HG03064 (cell line): Measurements from ENCODE around the gene CD226.
A peak's percentile ranks its signal among the peaks of the same experiment; 100 is the strongest.
"Not testable (repeated sequence)": the region's sequence is repeated elsewhere in the genome, so short reads cannot be mapped to it uniquely, and the experiment has no call there.

ENCODE experiments used
- ATAC-seq: cut with Tn5 transposase; IDR thresholded peaks from one replicate; pipeline ENCODE4 v1.9.1; 2021; ENCODE audit warnings: low read depth; ENCODE audit not compliant: unreplicated experiment

CD226 gene

DNA sequence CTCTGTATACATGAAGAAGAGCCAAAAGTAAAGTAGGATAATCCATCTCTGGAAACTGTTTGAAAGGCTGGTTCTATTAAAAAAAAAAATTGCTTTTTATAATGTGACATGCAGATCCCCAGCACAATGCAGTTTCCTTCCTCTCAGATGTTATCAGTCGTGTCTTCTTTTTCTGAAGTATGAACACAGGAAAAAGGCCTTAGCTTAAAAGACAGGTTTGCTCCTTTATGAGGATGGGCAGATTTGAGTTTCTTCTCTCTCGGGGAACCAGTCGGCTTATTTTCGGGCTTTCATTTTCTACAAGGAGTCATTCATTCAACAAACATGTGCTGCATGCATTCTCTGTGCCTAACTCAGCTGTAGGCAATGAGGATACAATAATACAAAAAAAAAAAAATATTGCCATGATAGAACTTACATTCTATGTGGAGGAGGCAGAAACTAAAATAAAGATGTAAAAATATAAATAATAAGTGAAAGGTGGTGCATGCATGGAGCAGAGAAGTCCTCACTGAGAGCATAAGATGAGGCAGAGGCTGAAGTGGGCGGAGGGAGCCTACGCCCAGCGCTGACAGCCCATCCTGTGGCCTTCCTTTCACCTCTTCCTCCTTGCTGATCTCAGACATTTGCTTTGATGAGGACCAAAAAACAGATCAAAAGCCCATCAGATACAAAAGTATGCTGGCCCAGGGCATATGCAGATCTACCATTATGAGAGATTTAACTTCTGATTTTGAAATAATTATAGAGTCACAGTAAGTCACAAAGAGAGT, at the start of gene CD226:
Gene CD226, minus strand, starts transcription at position 513 of the 773 bp plus-strand sequence. Its CDS starts 467 bp downstream, at position 46.
- no peak for ATAC-seq

- ATAC-seq: no peak
Measured at GRCh38 chr18:69996951-69997798, 49.5 kb upstream of the CD226 start.

- no peak for ATAC-seq
Measured at GRCh38 chr18:69996417-69996816, 48.7 kb upstream of the CD226 start.

DNA sequence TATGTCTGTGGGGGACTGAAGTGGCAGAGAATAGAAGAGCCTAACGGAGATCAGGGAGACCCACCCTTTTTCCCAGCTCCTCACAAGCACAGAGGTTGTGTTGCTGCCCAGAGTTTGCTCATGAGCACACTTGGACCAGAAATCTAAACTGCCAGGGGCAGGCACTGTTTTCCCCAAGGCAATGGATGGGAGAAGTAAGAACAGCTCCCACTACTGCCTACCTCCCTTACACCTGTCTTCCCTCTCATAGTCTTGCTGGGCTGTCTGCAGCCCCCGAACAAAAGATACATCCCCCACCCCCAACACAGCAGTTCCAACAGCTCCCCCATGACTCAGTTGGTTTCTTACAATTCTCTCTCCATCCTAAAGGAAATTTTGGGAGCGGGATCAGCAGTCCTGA, 48.1 kb upstream of the CD226 start:
- no peak for ATAC-seq

DNA sequence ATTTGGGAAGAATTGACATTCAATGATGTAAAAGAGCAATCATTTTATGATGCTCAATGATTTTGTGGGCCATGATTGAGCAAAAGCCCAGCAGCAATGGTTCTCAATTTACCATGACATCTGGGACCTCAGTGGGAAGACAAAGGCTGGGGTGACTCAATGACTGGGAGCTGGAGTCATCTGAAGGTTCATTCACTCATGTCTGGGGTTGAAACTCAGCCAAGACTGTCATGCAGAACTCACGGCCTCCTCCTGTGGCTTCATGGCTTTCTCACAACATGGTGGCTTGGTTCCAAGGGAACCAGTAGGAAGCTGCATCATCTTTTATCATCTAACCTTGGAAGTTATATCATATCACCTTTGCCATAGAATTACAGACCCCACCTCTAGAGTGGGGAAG, 45.1 kb upstream of the CD226 start:
- no peak for ATAC-seq

DNA sequence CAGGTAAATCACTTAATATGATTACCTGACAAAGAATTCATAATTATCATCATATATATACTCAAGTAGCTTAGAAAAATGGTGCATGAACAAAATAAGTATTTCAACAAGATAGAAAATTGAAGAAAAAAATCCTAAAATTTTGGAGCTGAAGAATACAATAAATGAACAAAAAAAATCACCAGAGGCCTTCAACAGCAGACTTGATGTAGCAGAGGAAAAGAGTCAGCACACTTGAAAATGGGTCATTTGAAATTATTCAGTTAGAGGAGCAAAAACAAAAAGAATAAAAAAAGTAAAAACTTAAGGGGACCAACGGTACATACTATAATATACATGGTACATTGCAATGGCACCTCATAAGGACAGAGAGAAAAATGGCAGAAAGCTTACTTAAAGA, 40.2 kb upstream of the CD226 start:
- ATAC-seq: no peak

DNA sequence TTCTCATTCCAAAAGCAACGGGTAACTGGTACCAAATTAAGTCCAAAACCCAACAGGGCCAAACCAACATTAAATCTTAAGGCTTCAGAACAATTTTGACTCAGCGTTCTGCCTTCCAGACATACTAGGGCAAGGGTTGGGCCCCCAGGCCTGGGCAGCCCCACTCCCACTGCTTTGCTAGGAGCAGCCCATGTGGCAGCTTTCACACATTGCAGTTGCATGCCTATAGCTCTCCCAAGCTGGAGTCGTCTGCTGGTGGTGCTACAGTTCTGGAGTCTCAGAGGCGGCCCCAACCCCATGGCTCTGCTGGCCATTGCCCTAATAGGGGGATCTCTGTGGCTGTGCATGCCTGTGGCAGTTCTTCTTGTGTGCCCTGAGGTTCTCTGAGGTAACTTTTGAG, 37.6 kb upstream of the CD226 start:
- no peak for ATAC-seq

DNA sequence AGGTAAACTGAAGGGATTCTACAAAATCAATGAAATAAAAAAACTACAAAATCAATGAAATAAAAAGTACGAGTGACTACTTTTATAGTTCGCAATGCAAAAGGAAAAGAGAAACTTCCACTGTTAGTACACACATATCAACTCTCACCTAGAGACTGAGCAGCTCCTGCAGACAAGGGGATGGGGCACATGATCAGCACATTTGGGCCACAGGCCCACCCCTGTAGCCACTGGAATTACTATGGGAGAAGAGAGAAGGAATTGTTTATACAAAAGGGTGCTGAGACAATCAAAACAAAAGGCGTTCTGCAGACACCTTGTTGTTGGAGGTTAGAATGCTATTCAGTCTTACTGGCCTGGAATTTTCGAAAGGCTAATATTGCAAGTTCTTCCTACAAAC, 34.7 kb upstream of the CD226 start:
- ATAC-seq: no peak

- peak; percentile 64 for ATAC-seq
Measured at GRCh38 chr18:69981948-69982347, 34.3 kb upstream of the CD226 start.

DNA sequence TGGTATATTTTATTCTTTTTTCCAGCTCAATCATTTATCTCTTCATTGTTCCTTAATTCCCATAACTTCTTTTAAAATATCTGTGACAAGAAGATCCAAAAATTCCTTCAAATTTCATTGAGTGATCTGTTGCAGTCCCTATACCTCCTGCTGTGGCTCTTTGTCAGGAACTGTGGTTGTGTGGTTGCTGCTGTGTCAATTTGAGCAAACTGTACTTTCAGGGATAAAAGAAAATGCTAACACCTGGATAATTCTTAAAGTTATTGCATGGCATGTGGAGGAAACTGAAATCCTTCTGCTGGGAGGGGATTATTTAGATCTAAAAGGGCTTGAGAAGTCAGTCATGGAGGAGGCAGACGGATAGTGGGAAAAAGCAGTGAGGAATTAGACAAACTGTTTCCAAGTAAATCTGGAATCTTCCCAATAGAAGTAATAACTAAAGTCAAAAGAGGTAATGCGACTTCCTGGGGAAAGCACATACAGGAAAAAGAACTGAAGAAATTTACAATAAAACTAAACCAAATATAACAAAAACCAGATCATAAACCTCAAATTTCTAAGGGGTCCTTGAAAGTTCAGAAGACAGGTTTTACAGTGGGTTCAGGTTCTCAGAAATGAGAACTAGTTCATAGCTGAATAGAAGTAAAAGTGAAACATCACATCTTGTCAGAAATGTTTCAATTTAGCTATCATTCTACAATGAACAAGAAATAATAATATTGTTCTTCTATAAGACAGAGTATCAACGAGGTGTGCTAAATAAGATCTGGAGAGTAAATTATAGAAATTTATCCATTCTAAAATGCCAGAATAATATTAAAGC, 33.5 kb upstream of the CD226 start:
- no peak for ATAC-seq

GRCh38 chr18:69980509-69980908, 32.8 kb upstream of the CD226 start:
- no peak for ATAC-seq

GRCh38 chr18:69978732-69979715, 31.4 kb upstream of the CD226 start:
- peak; percentile 66 for ATAC-seq

- not testable (repeated sequence) for ATAC-seq
Measured at GRCh38 chr18:69975294-69975693, 27.6 kb upstream of the CD226 start.

- ATAC-seq: no peak
Measured at GRCh38 chr18:69974365-69974764, 26.7 kb upstream of the CD226 start.

GRCh38 chr18:69969491-69969890, 21.8 kb upstream of the CD226 start:
- ATAC-seq: no peak

DNA sequence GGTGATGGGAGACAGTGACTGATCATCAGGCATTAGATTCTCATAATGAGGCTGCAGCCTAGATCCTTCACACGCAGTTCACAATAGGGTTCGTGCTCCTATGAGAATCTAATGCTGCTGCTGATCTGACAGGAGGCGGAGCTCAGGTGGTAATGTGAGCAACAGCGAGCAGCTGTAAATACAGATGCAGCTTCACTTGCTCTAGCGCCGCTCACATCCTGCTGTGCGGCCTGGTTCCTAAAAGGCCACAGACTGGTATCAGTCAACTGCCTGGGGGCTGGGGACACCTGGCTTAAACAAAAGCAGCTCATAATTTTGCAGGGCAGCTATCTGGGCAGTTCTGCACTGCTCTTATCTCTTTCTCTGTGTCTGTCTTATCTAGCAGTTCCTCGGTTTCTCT, 20.4 kb upstream of the CD226 start:
- ATAC-seq: peak; percentile 92

GRCh38 chr18:69963196-69963595, 15.5 kb upstream of the CD226 start:
- no peak for ATAC-seq

DNA sequence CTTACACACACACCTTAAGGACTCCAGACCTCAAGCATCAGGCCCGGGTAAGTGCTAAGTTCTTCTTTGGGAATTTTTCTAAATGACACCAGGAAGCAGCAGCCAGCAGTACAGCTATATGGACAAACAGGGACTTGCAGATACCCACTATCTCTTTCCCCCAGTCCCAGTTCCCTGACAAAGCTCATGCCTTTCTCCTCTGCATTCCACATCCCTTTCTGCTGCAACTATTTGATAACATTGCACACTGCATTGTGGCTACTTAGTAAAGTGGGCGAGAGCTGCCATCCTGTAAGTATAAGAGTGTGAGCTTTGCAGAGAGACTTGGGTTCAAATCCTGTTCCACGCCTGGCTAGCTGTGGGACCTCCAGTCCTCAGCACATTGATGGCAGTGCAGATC, 14.0 kb upstream of the CD226 start:
- ATAC-seq: no peak

GRCh38 chr18:69958422-69958821, 10.7 kb upstream of the CD226 start:
- no peak for ATAC-seq

DNA sequence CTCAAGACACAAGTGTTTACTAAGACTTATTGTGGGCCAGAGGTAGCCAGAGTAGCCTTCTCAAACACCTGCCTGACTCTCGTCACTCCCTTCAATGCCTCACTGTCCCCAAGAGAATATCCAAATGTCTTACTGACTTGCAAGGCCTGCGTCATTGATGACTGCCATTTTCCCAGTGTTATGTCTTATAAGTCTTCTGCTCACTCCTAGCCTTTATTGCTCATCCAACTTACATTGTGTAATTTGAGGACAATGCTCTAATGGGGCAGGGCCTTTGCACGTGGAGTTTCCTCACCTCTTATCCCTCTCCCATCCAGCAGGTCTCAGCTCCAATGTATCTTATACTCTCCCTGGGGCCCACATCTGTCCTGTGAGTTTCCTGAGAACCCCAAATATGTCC, 10.1 kb upstream of the CD226 start:
- ATAC-seq: no peak
